Prostate gland (tissue), 2 donors: Measurements from ENCODE around the gene TRMT1.

ENCODE experiments used
- CTCF ChIP-seq, 4 experiments: fragments of 200-600 bp in 2 of 4; fragments of 450-650 bp in 2 of 4; sonication (generic) in 2 of 4; IDR thresholded peaks; 1 replicate in 3 of 4; 2 replicates in 1 of 4; pipeline ENCODE4 v1.5.1; 2016 to 2019; ENCODE audit warnings: antibody characterized with exemption in 4 of 4, mild to moderate bottlenecking in 2 of 4, moderate library complexity in 2 of 4
- POLR2A ChIP-seq: fragments of 450-650 bp; IDR thresholded peaks from one replicate; pipeline ENCODE4 v1.6.1; 2016; ENCODE audit warnings: antibody characterized with exemption, mild to moderate bottlenecking
- POLR2AphosphoS5 ChIP-seq: sonication (generic); formaldehyde crosslinking; IDR thresholded peaks from one replicate; pipeline ENCODE4 v1.6.1; 2017; ENCODE audit warnings: antibody characterized with exemption

GRCh38 chr19:13087795-13088537 lies 28.6 kb downstream of the TRMT1 start:
- TF ChIP-seq CTCF (IDR thresholded peaks at IDR 0.05): no peak
- TF ChIP-seq POLR2AphosphoS5: no peak
- no peak for TF ChIP-seq POLR2A
